Ectodermal cell (in vitro differentiated cells): ENCODE measurements around the gene TMEM132D.

Experiments used
- H3K27ac ChIP-seq: 2 replicates; pipeline ENCODE4 v1.7.0; 2013; ENCODE audit warnings: mild to moderate bottlenecking, low read depth, low read length; ENCODE audit not compliant: insufficient read depth, poor library complexity, severe bottlenecking
- H3K27me3 ChIP-seq: 2 replicates; pipeline ENCODE4 v1.7.0; 2013; ENCODE audit warnings: mild to moderate bottlenecking, low read length; ENCODE audit not compliant: insufficient read depth, control insufficient read depth, poor library complexity, severe bottlenecking
- H3K36me3 ChIP-seq: one replicate; pipeline ENCODE4 v1.7.0; 2013; ENCODE audit warnings: low read length; ENCODE audit not compliant: control insufficient read depth, insufficient read depth
- H3K4me1 ChIP-seq: one replicate; pipeline ENCODE4 v1.7.0; 2013; ENCODE audit warnings: low read length; ENCODE audit not compliant: control insufficient read depth, insufficient read depth
- H3K4me3 ChIP-seq: 2 replicates; pipeline ENCODE4 v1.7.0; 2013; ENCODE audit warnings: low read depth, low read length, control low read depth; ENCODE audit not compliant: insufficient read depth
- H3K9me3 ChIP-seq: 2 replicates; pipeline ENCODE4 v1.7.0; 2013; ENCODE audit warnings: mild to moderate bottlenecking, low read length, moderate library complexity; ENCODE audit not compliant: control insufficient read depth
- WGBS, 2 experiments: methylation state at CpG; one replicate each; pipeline ENCODE4 v1.1.7; 2013; ENCODE audit warnings: missing lambda C conversion rate in 2 of 2; 5-methylcytosine and 5-hydroxymethylcytosine counted together

TMEM132D gene

GRCh38 chr12:129081755-129082250 is 822.0 kb downstream of the TMEM132D start:
- no peak overlapping the region for H3K4me3 ChIP-seq
- no peaks in the 10 kb centered on the region for H3K4me1 ChIP-seq
- H3K36me3 ChIP-seq = no peaks in the 10 kb centered on the region
- H3K27me3 ChIP-seq = no peaks in the 10 kb centered on the region
- 93% methylated on average over 14 of the region's 14 CpGs for WGBS, 2 experiments
- H3K27ac ChIP-seq = no peak overlapping the region
- no peaks in the 10 kb centered on the region for H3K9me3 ChIP-seq

- Histone ChIP-seq H3K36me3 (no peaks in the 10 kb centered on the region), H3K9me3 (no peaks in the 10 kb centered on the region), H3K4me1 (no peaks in the 10 kb centered on the region), H3K27ac (no peak overlapping the region), H3K4me3 (no peak overlapping the region), H3K27me3 (no peaks in the 10 kb centered on the region)
- WGBS, 2 experiments = 95% methylated on average over 13 of the region's 13 CpGs
These were observed 823.0 kb downstream of the TMEM132D start for GRCh38 chr12:129080821-129081220.

- 94 to 99% methylated on average over 5 of the region's 5 CpGs for WGBS, 2 experiments
- H3K4me1 ChIP-seq = no peaks in the 10 kb centered on the region
These were observed 823.4 kb downstream of the TMEM132D start for GRCh38 chr12:129080391-129080790.

GRCh38 chr12:129079719-129080118 is 824.1 kb downstream of the TMEM132D start:
- Histone ChIP-seq H3K27ac (no peak overlapping the region), H3K4me3 (no peak overlapping the region), H3K27me3 (no peaks in the 10 kb centered on the region), H3K36me3 (no peaks in the 10 kb centered on the region), H3K4me1 (no peaks in the 10 kb centered on the region), H3K9me3 (no peaks in the 10 kb centered on the region)
- 93 to 94% methylated on average over 5 of the region's 5 CpGs for WGBS, 2 experiments

More at GRCh38 chr12:129080391-129080790, 823.4 kb downstream of the TMEM132D start:
- Histone ChIP-seq H3K4me3 (no peak overlapping the region), H3K9me3 (no peaks in the 10 kb centered on the region), H3K27ac (no peak overlapping the region), H3K27me3 (no peaks in the 10 kb centered on the region), H3K36me3 (no peaks in the 10 kb centered on the region)

- no peaks in the 10 kb centered on the region for H3K36me3 ChIP-seq
- H3K9me3 ChIP-seq = no peaks in the 10 kb centered on the region
- H3K4me1 ChIP-seq = no peaks in the 10 kb centered on the region
- no peak overlapping the region for H3K27ac ChIP-seq
- WGBS, 2 experiments = 90 to 93% methylated on average over 13 of the region's 13 CpGs
- no peaks in the 10 kb centered on the region for H3K27me3 ChIP-seq
- H3K4me3 ChIP-seq = no peak overlapping the region
These were observed 827.1 kb downstream of the TMEM132D start for GRCh38 chr12:129076441-129077320.

GRCh38 chr12:129075460-129076208 is 828.2 kb downstream of the TMEM132D start:
- Histone ChIP-seq H3K4me3 (no peak overlapping the region), H3K9me3 (no peaks in the 10 kb centered on the region), H3K4me1 (no peaks in the 10 kb centered on the region), H3K27me3 (no peaks in the 10 kb centered on the region), H3K27ac (no peak overlapping the region), H3K36me3 (no peaks in the 10 kb centered on the region)
- 82 to 83% methylated on average over 4 of the region's 4 CpGs for WGBS, 2 experiments

- no peaks in the 10 kb centered on the region for H3K27me3 ChIP-seq
These were observed 829.4 kb downstream of the TMEM132D start for GRCh38 chr12:129074379-129074778.

GRCh38 chr12:129073157-129073915 is 830.5 kb downstream of the TMEM132D start:
- Histone ChIP-seq H3K36me3 (no peaks in the 10 kb centered on the region), H3K4me1 (no peaks in the 10 kb centered on the region), H3K9me3 (no peaks in the 10 kb centered on the region), H3K4me3 (no peak overlapping the region), H3K27me3 (no peaks in the 10 kb centered on the region), H3K27ac (no peak overlapping the region)
- 95 to 96% methylated on average over 21 of the region's 21 CpGs for WGBS, 2 experiments

More at GRCh38 chr12:129074379-129074778, 829.4 kb downstream of the TMEM132D start:
- no peaks in the 10 kb centered on the region for H3K9me3 ChIP-seq
- WGBS, 2 experiments = 81 to 84% methylated on average over 6 of the region's 6 CpGs
- no peak overlapping the region for H3K27ac ChIP-seq
- no peak overlapping the region for H3K4me3 ChIP-seq
- no peaks in the 10 kb centered on the region for H3K4me1 ChIP-seq
- H3K36me3 ChIP-seq = no peaks in the 10 kb centered on the region

GRCh38 chr12:129071362-129071761 is 832.5 kb downstream of the TMEM132D start:
- no peaks in the 10 kb centered on the region for H3K36me3 ChIP-seq
- H3K4me3 ChIP-seq = no peak overlapping the region
- no peaks in the 10 kb centered on the region for H3K4me1 ChIP-seq
- 66 to 67% methylated on average over 4 of the region's 4 CpGs for WGBS, 2 experiments
- H3K27me3 ChIP-seq = no peaks in the 10 kb centered on the region
- no peaks in the 10 kb centered on the region for H3K9me3 ChIP-seq
- H3K27ac ChIP-seq = no peak overlapping the region
